ENCODE results near the gene NRAS. TPM values are rescaled to one million over a fixed set of nuclear protein-coding genes. Genes with fewer than 3 reads are reported as not detected.

Gene NRAS
- total RNA-seq, 2 donors from 2014 or later: 9.6 to 17.4 TPM

DNA sequence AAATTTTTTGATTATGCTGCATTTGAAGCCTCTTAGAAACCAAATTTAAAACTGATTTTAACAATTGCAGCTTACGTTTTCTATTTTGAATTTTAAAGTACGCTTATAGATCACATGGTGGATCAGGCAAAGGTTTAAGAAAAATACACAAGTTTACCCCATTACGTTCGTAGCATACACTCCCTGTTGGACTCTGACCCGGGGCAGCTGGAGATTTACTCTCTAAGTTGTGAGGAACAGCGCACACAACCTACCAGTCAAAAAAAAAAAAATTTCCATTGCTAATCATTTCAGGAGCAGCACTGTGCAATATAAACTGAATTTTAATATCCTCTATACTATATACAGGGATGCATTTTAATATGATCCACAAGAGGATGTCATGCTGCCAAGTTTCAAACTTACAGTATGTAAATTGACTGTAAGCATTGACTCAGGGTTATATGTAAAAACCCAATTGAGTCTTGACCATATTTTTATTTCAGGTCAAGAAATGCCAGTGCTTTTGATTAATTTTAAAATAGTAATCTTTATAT lies 20.8 kb upstream of the NRAS start:
- DNase-seq (no peak), ATAC-seq (no peak)
- intact Hi-C loops (cut with DNase I): no loop called here

DNA sequence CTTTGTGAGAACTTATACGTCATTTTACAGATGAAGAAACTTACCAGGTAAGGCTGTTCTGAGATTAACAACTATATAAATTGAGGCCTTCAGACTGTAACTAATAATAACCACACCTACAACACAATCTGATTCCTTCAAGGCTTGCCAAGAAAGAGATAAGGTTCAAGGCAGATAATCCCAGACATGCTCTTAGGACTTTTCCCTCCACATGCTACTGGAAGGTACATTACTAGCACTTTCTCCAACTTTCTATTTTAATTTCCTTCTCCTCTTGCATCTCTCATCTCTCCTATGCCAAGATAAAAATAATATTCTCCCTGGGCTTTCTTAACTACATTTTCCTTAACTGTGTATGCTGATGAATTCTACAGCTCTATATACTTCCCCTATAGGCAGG lies 18.9 kb upstream of the NRAS start:
- intact Hi-C loops (cut with DNase I): no loop called here
- DNase-seq: no peak

DNA sequence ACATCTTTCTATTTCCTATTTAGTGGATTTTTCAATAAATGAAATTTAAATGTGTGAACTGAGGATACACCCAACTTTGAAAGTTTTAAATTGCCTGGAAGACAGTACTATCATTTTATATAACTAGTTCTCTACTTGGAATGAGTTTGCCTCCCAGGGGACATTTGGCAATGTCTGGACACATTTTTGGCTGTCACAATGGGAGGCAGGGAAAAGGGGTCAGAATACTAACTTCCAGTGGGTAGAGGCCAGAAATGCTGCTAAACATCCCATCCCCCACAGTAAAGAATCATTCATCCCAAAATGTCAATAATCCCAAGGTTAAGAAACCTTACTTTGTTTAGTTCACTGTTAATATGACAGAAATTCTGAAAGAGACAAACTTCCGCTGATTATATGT lies 13.2 kb upstream of the NRAS start:
- intact Hi-C loops (cut with DNase I): no loop called here
- no peak for DNase-seq
- peak in 1 of 2 donors; percentile 57 for ATAC-seq

More for the DNA sequence above, 18.9 kb upstream of the NRAS start:
- ATAC-seq: no peak

DNA sequence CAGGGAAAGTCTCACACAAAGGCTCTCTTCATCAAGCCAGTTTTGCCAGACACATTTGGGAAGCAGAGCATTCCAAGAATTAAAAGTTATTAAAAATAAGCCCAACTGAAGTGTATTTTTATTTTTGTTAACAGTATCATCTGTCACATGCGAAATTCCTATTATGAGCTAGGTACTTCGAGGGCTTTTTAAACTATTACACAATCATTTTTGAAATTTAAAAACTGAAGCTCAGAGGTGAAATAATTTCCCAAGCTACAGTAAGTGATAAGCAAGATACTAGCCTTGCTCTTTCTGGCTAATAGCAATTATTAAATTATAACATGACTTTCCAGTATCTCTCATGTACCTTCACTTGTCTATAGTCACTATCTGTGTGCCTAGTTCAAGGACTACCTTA lies 12.0 kb upstream of the NRAS start:
- DNase-seq (no peak), ATAC-seq (no peak)

DNA sequence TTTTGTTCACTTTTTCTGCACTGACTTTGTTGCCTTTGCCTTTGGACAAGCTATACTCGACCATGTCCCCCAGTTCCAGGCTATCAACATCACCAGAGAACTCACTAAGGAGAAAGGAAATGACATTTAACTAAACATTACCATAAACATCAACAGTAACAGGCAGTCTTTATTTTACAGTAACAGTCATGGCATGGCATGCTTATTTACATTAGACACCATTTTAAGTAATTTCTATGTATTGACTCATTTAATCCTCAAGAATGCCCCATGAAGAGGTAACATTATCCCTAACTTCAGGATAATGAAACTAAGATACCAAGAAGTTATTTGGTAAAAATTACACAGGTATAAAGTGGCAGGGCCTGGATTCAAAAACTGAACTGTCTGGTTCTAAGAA lies 8.7 kb upstream of the NRAS start:
- no peak for DNase-seq
- intact Hi-C loops (cut with DNase I): no loop called here
- no peak for ATAC-seq

More for the DNA sequence above, 12.0 kb upstream of the NRAS start:
- intact Hi-C loops (cut with DNase I): no loop called here

DNA sequence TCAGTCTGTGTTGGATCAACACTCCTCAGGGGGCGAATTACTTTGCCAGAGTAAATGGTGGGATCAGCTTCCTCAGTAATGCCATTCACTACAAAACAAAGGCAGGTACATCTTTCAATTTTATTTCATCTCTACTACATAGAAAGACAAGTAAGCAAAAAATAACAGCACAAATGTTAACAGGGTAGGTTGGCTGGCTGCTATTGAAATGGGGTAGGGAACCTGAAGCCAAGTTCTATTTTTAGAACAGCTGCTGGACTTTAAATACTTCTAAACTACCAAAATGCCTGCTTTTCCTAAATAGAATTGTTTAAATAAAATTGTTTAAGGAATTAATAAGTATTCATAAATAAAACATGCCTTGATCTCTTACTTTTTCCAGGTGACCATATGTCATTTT lies 7.3 kb upstream of the NRAS start:
- intact Hi-C loops (cut with DNase I): no loop called here
- ATAC-seq (no peak), DNase-seq (no peak)

DNA sequence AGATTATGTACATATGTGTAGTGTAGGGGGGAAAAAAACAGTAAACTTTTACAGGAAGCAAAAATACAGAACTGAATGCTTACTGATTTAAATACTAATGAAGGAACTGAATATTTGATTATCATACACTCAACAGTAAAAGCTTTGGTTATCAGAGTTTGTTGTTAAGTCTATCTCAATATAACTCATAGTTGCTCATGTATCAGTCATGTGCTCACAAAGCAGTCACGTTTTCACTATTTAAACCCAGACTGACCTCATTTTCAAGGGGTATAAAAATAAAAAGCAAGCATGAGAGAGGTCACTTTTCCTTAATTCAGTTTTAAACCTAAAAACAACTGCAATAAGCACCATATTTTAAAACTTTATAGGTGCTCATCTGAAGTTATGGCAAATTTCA lies 6.9 kb upstream of the NRAS start:
- intact Hi-C loops (cut with DNase I): no loop called here
- no peak for DNase-seq
- no peak for ATAC-seq

DNA sequence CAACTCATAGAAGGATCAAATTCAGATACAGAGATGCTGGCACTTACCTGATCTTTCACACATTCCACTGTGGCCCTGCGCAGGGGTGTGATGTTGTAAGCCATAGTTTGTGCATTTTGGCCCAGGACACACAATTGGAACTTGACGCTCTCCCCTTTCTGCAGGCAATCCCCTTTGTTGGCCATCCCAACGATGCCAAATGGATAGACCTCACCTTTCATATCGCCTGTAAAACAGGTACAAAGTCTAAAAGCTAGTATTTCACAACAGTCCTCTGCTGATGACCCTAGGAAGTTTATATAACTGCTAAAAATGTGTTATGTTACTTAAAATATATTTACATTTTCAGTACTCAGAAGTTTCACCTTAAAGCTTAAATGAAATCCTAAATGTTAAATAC lies 3.9 kb upstream of the NRAS start:
- ATAC-seq (no peak), DNase-seq (no peak)
- intact Hi-C loops (cut with DNase I): no loop called here

DNA sequence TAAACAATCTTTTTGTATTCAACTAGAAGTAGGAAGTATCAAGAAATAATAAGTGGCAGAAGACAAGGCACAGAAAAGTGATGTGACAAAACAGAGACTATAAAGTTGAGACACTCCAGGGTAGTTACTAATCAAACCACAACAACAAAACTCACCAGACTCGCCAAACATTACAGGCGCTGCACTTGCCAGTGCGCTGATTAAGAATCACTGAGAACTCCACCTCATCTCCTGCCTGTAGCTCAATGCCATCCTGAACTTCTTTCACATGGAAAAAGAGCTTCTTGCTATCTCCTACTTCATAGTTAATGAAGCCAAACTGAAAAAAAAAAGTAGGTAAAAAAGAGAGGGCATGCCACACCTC lies 2.8 kb upstream of the NRAS start:
- no peak for ATAC-seq
- intact Hi-C loops (cut with DNase I): no loop called here

DNA sequence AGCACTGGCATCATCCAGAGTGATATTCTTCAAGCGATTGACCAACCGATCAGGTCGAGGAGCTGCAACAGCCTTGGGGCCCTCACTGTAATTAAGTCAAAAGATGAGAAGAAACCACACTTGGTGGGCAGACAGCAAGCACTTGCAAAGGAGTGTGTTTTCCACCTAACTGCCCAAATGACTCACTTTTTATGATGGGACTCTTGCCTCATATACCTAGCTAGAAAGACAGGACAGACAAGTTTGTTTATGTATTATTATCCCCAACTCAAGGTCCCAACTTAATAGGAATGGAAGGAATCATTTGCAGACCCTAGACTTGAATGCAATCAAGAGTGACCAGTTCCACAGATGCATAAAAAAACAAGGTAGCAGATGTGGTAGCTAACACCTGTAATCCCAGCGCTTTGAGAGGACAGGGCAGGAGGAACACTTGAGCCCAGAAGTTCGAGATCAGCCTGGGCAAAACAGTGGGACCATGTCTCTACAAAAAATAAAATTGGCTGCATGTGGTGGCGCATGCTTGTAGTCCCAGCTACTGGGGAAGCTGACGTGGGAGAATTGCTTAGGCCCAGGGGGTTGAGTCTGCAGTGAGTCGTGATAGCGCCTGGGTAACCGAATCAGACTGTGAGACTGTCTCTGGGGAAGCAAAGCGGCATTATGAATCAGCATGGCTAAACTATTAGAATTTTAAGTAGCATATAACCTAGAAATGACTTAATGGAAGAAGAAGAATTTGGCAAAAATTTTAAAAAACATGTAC lies 2.3 kb upstream of the NRAS start:
- no peak for DNase-seq

More for the DNA sequence above, 2.8 kb upstream of the NRAS start:
- no peak for DNase-seq

DNA sequence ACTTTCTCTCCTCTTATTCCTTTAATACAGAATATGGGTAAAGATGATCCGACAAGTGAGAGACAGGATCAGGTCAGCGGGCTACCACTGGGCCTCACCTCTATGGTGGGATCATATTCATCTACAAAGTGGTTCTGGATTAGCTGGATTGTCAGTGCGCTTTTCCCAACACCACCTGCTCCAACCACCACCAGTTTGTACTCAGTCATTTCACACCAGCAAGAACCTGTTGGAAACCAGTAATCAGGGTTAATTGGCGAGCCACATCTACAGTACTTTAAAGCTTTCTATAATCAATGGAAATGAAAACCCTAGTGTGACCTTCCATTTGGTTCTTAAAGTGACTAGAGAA lies 643 bp downstream of the NRAS start:
- intact Hi-C loops (cut with DNase I): no loop called here
- ATAC-seq (peak in 1 of 2 donors; percentile 10), DNase-seq (no peak)

More for the DNA sequence above, 2.3 kb upstream of the NRAS start:
- ATAC-seq: no peak
- intact Hi-C loops (cut with DNase I): no loop called here

DNA sequence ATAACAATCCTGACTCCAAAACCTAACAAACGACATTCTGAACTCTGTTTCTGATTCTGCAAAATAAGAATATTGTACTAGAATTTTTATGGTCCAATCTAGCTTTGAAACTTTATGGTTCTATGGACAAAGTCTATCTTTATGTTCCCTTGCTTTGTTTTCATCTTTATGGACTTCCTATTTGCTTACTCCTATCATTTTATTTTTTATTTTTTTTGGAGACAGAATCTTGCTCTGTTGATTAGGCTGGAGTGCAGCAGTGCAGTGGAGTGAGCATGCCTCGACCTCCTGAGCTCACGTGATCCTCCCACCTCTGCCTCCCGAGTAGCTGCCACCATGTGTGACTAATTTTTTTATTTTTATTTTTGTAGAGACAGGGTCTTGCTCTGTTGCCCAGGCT lies 3.6 kb downstream of the NRAS start:
- DNase-seq (no peak), ATAC-seq (no peak)
- intact Hi-C loops (cut with DNase I): no loop called here

DNA sequence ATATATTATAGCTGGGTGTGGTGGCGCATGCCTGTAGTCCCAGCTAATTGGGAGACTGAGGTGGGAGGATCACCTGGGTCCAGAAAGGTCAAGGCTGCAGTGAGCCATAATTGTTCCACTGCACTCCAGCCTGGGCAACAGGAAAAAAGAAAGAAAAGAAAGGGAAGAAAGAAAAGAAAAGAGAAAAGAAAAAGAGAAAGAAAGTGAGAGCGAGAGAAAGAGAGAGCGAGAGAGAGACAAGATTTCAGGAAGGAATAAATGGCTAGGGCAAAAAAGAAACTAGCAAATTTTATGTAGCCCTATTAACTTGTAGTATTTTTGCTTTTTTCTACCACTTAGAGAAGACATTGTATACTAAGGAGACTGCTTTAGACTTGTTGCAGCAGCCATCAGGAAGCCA lies 6.2 kb downstream of the NRAS start:
- DNase-seq: no peak
- no peak for ATAC-seq
- intact Hi-C loops (cut with DNase I): no loop called here

DNA sequence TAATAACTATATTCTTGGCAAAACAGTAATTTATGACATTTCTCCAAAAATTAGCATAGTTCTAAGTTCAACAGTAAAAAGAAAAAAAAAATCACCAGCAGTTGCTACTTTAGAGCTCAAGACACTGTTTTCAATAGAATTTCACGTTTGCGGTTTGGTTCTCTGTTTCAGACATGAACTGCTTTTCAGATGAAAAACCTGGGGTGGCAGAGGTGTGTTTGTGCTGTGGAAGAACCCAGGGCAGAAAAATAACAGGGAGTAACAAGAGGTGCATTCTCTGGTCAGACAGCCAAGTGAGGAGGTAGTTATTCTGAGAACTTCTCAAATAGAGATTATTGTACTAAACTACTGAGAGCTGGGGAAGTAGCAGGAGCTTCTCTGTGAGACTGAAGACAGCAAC lies 9.0 kb downstream of the NRAS start:
- ATAC-seq (no peak), DNase-seq (no peak)
- intact Hi-C loops (cut with DNase I): no loop called here

DNA sequence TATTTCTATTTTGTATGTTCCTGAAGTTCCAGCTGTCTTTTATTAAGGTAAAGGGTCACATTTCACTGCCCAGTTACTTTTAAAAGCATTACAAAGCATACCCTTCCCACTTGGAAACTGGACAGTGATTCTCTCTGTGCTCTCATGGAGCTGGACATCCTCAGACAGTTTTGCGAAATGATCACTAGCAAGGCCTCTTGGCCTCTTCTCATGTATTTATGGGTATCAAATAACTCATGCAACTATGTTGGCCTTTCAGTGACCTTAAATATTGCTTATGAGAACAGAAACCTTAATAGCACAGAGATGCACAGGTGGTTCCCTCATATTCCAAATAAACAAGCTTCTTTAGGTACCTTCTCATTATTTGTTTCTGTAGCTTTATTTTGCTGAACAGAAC lies 13.3 kb downstream of the NRAS start:
- ATAC-seq (no peak), DNase-seq (no peak)
- intact Hi-C loops (cut with DNase I): no loop called here

DNA sequence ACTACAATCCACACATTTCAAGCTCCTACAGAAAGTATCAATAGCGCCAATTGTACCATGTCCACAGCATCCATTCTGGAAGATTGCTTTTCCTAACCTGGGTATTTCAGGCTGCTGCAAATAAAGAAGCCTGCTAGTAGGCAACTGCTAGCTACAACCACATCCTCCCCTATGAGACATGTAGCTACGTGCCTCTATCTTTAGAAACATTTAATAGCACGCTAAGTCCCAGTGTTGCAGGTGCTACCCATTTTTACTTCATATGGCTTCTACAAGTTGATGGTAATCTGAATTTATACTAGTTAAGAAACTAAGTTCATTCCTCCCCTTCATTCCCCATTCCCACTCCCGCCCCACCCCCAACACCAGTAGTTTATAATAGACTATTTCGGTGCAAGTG lies 13.8 kb downstream of the NRAS start:
- DNase-seq (no peak), ATAC-seq (no peak)
- intact Hi-C loops (cut with DNase I): no loop called here

DNA sequence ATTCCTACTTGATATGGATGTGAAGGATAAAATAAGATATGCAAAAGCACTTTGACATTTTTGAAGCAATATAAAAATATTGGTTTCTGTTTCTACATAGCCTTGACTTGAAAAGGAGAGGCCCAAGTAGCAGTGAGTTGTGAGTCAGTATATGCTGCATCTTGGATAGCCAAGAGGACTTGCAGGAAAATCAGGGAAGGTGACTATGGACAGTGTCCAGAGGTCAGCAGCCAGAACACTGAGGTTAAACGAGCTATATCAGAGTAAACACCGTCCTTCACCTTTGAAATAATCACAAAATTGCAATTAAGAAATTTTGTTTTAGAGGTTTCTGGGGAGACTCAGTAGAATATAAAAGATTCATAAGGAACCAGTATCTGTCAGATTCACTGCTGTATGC lies 14.6 kb downstream of the NRAS start:
- DNase-seq (no peak), ATAC-seq (no peak)
- intact Hi-C loops (cut with DNase I): no loop called here

DNA sequence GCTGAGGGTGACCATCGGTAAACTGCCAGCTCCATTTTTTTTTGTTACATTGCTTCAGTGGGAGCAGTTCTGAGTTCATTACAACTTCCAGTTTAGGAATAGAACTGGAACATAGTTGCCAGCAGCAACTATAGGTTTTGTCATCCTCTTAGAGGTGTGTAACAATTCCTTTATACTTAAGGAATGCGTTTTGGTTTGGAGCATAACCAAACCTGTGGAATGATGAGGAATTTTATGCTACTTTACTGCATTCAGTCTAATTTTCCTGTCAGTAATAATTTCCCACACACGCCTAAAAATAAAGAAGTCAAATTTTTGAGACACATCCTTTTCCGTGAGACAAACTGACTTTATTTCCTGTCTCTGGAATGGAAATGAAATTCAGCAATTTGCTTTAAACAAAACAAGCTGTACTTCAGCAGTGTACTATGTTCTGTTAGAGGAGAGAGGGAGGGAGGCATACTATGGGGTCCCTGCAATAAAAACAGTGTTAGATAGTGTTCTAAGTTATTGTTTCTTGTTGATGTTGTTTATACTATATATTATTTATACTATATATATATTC lies 16.5 kb downstream of the NRAS start:
- intact Hi-C loops (cut with DNase I): no loop called here
- DNase-seq: no peak

DNA sequence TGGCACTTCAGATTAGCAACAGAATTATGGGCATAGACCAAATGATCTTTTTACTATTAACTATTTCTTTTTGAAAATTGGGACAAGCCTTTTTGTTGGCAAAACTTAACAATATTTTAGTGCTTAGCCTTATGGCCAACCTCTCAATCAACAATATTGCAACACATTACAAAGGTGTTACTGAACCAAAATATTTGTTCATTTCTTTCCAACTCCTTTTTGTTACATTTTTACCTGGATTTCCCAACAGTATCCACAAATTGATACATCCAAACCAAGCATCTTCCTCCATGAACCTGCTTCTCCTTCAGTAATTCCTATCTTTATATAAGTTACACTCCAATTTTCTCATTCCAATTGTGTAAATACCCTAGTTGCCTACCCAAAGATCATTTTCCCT lies 19.8 kb downstream of the NRAS start:
- ATAC-seq (no peak), DNase-seq (no peak)
- intact Hi-C loops (cut with DNase I): no loop called here

More for the DNA sequence above, 16.5 kb downstream of the NRAS start:
- no peak for ATAC-seq

DNA sequence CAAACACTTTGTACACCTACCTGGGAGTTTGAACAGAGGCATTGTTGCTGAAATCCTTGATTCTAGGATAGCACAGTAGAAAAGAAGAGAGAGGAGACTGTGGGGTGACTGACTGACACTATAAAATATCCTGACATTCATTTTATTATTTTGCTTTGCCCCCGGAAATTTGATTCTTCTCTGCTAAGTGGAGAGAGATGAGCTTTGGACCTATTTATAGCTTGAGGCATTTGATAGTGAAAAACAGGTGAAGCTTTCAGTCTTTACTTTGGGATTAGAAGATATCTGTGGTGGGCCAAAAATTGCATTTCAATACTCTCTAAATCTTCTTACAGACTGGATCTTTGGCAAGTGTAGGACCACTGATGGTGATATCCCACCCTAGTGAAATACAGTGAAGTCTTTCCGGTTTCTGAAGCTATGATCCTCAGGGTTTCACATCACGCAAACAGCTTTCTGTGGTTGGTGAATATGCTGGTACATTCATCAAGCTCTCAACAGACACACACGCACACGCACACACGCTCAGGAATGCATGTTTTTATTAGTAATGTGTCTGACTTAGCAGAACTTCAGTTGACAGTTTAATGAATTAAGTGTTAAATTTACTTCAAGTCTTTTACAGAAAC lies 21.0 kb downstream of the NRAS start, which contains the start of gene AMPD1:
AMPD1 (minus strand) TSS at position 117 of the 629 bp plus-strand sequence; CDS start at position 42, 75 bp downstream.
- ATAC-seq (no peak), DNase-seq (no peak)
- intact Hi-C loops (cut with DNase I): no loop called here
